HG03521 (cell line): ENCODE results near the gene FTO.
"Not testable (repeated sequence)": the region's sequence is repeated elsewhere in the genome, so short reads cannot be mapped to it uniquely, and the experiment has no call there.

ENCODE experiments used
- ATAC-seq: cut with Tn5 transposase; IDR thresholded peaks from one replicate; pipeline ENCODE4 v1.9.1; 2021; ENCODE audit warnings: mild to moderate bottlenecking, moderate library complexity; ENCODE audit not compliant: unreplicated experiment

FTO gene

GRCh38 chr16:53821487-53821886, 117.5 kb downstream of the FTO start:
- ATAC-seq: no peak

DNA sequence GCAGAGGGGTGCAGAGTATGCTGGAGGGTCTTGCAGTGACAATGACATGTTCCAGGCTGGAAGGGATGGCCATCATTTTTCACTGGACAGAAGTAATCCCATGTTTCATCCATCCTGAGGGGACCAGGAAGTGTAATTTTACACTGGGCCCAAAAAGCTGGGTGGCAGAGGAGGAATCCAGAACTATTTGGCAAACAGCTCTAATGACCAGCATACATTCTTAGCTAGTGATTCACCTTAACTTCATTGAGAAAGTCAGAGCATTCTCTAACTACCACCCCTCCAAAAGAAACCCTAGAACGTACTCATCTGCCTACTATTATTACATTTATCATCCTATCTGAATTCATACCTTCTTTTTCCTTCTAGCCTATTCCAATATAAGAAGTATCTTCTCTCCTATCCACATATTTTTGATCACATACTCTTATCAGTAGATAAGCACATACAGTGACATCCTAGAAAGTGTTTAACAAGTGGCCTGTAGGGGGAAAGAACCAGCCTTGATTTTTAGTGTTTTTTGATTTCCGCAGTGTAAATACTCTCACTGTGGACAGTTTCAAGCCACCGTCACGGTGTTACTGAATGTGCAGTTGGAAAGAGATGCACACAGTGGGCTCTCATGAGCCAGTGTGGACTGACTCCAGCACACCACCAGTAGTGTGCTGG, 118.1 kb downstream of the FTO start:
- ATAC-seq: no peak

GRCh38 chr16:53822936-53823529, 119.1 kb downstream of the FTO start:
- ATAC-seq: no peak

GRCh38 chr16:53826658-53827057, 122.7 kb downstream of the FTO start:
- no peak for ATAC-seq

DNA sequence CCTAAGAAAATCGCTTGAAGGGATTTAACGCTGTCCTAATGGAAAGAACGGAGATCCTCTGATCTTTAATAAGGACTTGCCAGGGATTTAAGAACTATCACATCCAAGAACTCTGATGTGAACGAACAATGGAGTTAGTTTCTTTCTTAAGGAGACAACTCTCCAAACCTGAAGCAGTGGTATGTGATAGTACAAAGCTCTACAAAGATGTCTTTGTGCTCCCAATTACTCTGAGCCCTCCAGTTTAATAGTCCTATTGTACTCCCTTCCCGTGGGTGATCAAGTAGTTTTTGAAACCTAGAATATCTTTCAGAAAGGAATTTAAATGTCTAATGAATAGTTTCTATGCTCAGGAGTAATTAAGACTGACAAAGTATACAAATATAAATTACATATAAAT, 123.8 kb downstream of the FTO start:
- ATAC-seq: no peak

DNA sequence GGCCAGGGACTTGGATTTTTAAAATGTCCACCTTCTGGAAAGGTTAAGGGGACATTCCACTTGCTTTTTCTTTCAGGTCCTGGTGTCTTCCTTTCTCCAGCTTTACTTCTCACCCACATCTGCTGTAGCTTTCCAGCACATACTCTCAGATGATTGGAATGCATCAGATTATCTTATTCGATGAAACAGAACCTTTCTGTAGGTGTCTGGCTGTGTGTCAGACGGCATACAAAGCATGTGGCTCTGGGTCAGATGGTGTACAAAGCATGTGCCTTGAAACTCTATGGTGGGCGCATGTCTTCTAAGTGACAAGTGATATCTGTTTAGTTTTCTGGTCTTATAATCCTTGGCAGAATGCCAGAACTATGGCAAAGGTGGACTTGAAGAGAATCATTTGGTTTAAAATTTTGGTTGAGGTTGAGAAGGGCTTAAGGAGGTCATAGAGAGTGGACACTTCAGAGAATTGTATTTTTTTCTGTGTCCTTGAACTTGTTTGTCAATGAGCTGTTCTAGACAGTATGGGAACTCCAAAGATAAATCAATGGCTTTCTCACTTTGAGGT, 125.3 kb downstream of the FTO start:
- ATAC-seq: no peak

DNA sequence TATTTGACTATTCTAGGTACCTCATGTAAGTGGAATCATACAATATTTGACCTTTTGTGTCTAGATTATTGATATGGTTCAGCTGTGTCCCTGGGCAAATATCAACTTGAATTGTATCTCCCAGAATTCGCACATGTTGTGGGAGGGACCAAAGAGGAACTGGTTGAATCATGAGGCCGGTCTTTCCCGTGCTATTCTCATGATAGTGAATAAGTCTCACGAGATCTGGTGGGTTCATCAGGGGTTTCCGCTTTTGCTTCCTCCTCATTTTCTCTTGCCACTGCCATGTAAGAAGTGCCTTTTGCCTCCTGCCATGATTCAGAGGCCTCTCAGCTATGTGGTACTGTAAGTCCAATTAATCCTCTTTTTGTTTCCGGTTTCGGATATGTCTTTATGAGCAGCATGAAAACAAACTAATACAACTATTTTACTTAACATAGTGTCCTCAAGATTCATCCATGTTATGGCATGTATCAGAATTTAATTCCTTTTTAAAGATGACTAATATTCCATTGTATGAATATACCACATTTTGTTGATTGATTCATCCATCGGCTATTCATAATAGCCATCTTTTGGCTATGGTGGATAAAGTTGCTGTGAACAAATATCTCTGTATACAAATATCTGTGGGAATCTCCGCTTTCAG, 129.1 kb downstream of the FTO start:
- ATAC-seq: no peak

GRCh38 chr16:53836142-53836541, 132.2 kb downstream of the FTO start:
- ATAC-seq: no peak

DNA sequence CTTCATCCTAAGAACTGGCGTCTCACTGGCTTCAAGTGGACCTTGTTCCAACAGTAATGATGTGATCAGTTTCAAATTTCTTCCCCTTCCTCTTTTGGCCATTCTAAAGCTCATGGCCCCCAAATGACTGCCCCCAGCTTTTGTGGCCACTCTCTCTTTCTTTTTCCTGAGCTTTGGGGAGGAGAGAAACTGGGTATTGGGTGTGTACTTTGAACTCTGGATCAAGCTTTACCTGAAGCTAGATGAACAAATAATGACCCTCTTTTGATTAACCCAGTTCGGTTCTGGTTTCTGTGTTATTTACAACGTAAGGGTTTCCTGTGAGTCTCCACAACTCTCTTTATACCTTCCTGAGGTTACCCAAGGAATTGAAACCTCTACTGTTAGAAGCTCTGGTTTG, 132.7 kb downstream of the FTO start:
- ATAC-seq: no peak

DNA sequence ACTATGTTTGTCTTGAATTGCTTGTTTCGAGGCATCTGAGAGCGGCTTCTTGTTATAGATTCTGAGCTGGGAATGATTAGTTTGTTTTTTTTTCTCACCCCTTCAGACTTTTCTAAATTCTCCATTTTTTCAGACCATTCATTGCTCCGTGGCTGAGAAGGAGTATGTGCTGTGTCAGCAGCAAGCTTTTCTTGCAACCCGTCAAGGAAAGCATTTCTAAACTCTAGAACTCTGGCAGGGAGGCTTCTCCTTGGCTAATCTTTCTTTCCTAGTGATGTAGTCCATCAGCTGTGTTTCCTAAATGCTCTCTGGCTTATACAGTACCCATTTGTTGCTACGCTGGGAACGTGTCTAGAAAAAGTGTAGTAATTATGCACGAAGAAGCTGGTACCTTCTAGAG, 133.5 kb downstream of the FTO start:
- no peak for ATAC-seq

- ATAC-seq: no peak
These were observed 135.2 kb downstream of the FTO start for GRCh38 chr16:53839150-53839549.

- no peak for ATAC-seq
These were observed 136.5 kb downstream of the FTO start for GRCh38 chr16:53840456-53840855.

- ATAC-seq: no peak
These were observed 137.9 kb downstream of the FTO start for GRCh38 chr16:53841884-53842283.

DNA sequence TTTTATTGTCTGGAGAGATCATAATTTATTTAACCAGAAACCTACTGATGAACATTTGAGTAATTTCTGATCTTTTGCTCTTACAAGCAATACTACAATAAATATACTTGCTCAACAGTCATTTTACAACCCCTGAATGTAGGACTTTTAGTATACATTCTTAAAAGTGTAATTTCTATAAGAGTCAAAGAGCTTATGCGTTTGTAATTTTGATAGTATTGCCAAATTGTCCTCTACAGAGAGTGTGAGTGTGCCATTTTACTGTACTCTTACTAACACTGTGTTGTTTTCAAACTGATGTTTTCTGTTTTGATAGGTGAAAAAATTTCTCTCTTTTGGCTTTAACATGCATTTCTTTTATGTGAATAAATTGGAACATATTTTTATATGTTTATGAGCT, 139.1 kb downstream of the FTO start:
- ATAC-seq: no peak

GRCh38 chr16:53844804-53845203, 140.8 kb downstream of the FTO start:
- no peak for ATAC-seq

GRCh38 chr16:53846549-53846948, 142.6 kb downstream of the FTO start:
- not testable (repeated sequence) for ATAC-seq

DNA sequence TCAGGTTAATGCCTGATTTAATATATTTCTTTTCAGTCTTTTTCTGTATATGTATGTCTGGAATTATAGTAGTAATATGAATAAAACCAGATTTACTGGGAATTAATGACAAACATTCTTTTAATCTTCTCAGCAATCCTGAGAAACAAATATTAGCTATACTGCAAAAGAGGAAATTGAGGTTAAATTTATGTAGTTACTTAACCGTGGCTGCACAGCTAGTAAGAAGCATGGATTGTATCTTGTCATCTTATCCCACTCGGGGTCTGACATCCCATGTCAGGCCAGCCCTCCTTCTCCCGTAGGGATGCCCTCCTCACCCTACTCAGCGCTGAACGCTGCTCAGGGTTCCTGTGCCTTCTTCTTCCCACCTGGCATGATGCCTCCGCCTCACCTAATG, 143.0 kb downstream of the FTO start:
- no peak for ATAC-seq

GRCh38 chr16:53848277-53848942, 144.5 kb downstream of the FTO start:
- no peak for ATAC-seq

- ATAC-seq: no peak
These were observed 145.0 kb downstream of the FTO start for GRCh38 chr16:53848950-53849349.

DNA sequence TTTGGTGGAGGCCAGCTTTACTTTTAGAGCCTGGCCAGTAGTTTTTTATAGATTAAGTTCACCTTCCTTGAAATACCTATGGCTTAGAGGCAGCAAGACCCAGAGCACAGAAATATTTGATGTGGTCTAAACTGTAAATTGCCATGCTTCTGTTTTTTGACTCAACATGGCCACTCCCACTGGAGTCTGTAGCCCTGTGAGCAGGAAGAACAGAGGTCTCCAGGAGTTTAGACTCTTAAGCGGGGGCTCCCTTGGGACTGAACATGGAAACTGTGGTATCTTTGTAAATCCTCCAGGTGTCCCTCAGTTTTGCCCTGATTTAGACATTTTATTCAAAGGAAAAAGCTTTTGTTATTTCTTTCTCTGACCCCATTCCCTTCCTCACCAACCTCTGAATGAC, 145.6 kb downstream of the FTO start:
- ATAC-seq: no peak

DNA sequence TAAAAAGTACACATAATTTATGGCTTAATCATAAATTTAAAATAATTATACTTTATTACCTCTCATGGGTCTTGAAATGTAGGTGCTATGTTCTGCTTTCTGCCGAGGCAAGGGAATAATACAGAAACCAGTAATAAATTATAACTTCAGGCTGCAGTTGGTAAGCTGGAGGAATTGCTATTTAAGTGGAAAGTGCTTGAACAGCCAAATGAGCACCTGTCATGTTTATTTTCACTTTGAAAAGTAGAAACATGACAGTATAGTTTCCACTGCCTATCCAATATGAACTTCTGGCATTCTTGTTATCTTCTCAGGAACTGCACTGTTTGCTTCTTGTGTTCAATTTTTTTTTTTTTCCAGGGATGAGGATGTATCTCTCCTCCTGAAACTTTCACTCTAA, 146.0 kb downstream of the FTO start:
- no peak for ATAC-seq

- no peak for ATAC-seq
These were observed 148.7 kb downstream of the FTO start for GRCh38 chr16:53852678-53853077.
